ENCODE results near the gene IRGC.
A peak's percentile ranks its signal among the peaks of the same experiment; 100 is the strongest.
"Not testable (repeated sequence)": the region's sequence is repeated elsewhere in the genome, so short reads cannot be mapped to it uniquely, and the experiment has no call there.

Gene IRGC

GRCh38 chr19:43759515-43759914 lies 43.6 kb downstream of the IRGC start:
- DNase-seq = peak; percentile 12

GRCh38 chr19:43760941-43761340 lies 45.1 kb downstream of the IRGC start:
- DNase-seq = no peak

GRCh38 chr19:43762814-43763213 lies 46.9 kb downstream of the IRGC start:
- DNase-seq = no peak

- no peak for DNase-seq
Observed at GRCh38 chr19:43763473-43763939, 47.6 kb downstream of the IRGC start.

GRCh38 chr19:43764684-43765083 lies 48.8 kb downstream of the IRGC start:
- DNase-seq = not testable (repeated sequence)

GRCh38 chr19:43765109-43765876 lies 49.4 kb downstream of the IRGC start:
- DNase-seq = no peak

GRCh38 chr19:43766755-43767043 lies 50.8 kb downstream of the IRGC start:
- no peak for DNase-seq

- DNase-seq = no peak
Observed at GRCh38 chr19:43767316-43767715, 51.4 kb downstream of the IRGC start.

- DNase-seq = no peak
Observed at GRCh38 chr19:43767818-43768217, 51.9 kb downstream of the IRGC start.

GRCh38 chr19:43768273-43769050 lies 52.6 kb downstream of the IRGC start:
- no peak for DNase-seq

GRCh38 chr19:43769256-43769655 lies 53.4 kb downstream of the IRGC start:
- DNase-seq = no peak

All from DMS 273 treated with DMSO at 0.1 percent for 48 hours (cell line).